Type B pancreatic cell (in vitro differentiated cells): ENCODE data around the gene MBOAT2. TPM values are rescaled to one million over a fixed set of nuclear protein-coding genes. Genes with fewer than 3 reads are reported as not detected.

ENCODE experiments used
- DNase-seq: peaks from one replicate; pipeline ENCODE4 v3.0.0; 2021; ENCODE audit warnings: mixed read lengths; ENCODE audit not compliant: unreplicated experiment; ENCODE audit errors: extremely low spot score
- H3K27ac Mint-ChIP-seq: 2 replicates; pipeline ENCODE4 v1.8.0; 2021; ENCODE audit warnings: mild to moderate bottlenecking, mixed read lengths
- H3K27me3 Mint-ChIP-seq: 2 replicates; pipeline ENCODE4 v1.8.0; 2021; ENCODE audit warnings: mixed read lengths
- H3K36me3 Mint-ChIP-seq: 2 replicates; pipeline ENCODE4 v1.8.0; 2021; ENCODE audit warnings: mixed read lengths
- H3K4me1 Mint-ChIP-seq: one replicate; pipeline ENCODE4 v1.8.0; 2021; ENCODE audit warnings: mixed read lengths; ENCODE audit not compliant: unreplicated experiment
- H3K4me3 Mint-ChIP-seq: 2 replicates; pipeline ENCODE4 v1.8.0; 2021; ENCODE audit warnings: mild to moderate bottlenecking, mixed read lengths
- H3K9me3 Mint-ChIP-seq: 2 replicates; pipeline ENCODE4 v1.8.0; 2021; ENCODE audit warnings: mixed read lengths
- total RNA-seq: library from RNA; stranded (reverse); gene quantifications from 2 replicates; pipeline ENCODE4 v1.2.1, GENCODE V29; 2021; ENCODE audit warnings: low replicate concordance
- TF ChIP-seq, protein P1 (sequence below): fragments of 200-600 bp; sonication (generic); conservative IDR thresholded peaks from 2 replicates; pipeline ENCODE4 v1.5.0; 2021; ENCODE audit warnings: antibody characterized with exemption, mild to moderate bottlenecking

MBOAT2 gene
- total RNA-seq, 1 donor from 2014 or later: 60.8 TPM

DNA sequence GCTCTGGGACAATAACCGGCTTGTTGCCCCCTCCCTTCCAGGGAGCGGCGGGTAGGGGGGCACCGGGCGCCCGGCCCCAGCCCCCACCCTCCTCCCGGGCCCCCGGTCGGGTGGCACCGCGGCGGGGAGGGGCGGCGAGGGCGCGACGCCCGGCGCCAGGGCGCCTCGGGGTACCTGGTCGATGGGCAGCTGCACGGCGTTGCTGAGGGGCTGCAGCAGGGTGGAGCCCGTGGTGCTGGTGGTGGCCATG, 193 bp downstream of the MBOAT2 start:
- H3K27me3 Mint-ChIP-seq: peaks cover 3% of the 10 kb centered on the region
- H3K4me1 Mint-ChIP-seq: peaks cover 26% of the 10 kb centered on the region
- no peak for DNase-seq
- no peaks in the 10 kb centered on the region for H3K36me3 Mint-ChIP-seq
- H3K9me3 Mint-ChIP-seq: no peaks in the 10 kb centered on the region
- no peak overlapping the region for H3K27ac Mint-ChIP-seq
- TF ChIP-seq, protein P1, sequence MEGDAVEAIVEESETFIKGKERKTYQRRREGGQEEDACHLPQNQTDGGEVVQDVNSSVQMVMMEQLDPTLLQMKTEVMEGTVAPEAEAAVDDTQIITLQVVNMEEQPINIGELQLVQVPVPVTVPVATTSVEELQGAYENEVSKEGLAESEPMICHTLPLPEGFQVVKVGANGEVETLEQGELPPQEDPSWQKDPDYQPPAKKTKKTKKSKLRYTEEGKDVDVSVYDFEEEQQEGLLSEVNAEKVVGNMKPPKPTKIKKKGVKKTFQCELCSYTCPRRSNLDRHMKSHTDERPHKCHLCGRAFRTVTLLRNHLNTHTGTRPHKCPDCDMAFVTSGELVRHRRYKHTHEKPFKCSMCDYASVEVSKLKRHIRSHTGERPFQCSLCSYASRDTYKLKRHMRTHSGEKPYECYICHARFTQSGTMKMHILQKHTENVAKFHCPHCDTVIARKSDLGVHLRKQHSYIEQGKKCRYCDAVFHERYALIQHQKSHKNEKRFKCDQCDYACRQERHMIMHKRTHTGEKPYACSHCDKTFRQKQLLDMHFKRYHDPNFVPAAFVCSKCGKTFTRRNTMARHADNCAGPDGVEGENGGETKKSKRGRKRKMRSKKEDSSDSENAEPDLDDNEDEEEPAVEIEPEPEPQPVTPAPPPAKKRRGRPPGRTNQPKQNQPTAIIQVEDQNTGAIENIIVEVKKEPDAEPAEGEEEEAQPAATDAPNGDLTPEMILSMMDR: no peak
- H3K4me3 Mint-ChIP-seq: no peak overlapping the region

DNA sequence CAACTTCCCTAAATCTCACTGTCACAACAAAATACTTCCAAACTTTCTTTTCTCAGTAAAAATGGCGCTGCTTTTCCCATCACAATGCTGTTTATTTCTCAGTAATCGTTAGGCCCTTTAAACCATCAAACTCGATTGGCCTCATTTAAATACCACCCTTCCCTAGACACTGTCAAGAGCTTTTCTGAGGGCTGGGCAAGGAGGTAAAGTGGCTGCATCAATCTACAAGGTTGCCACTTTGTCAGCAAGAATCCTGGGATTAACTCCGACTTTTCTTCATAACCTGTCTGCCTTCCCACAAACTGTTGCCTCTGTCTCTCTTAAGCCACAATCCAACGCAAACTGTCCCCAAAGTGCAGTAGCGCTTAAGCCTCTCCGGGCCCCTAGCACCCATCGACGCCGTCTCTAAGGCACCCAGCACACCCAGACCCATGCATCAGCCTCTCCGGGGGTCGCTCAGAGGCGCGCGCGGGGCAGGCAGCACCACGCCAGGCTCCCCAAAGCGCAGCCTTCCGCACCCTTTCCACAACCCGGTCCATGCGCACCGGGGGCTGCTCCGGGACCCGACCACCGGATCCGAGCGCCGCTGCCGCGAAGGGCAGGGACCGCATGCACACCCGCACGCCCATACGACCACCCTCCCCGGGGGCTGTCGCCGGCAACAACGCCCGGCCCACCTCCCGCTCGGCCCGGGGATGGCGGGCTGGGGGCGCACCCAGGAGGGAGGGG, 683 bp downstream of the MBOAT2 start:
- Mint-ChIP-seq H3K27ac (peak overlapping the region; percentile 95), H3K4me1 (peaks cover 31% of the 10 kb centered on the region), H3K27me3 (peaks cover 3% of the 10 kb centered on the region), H3K36me3 (no peaks in the 10 kb centered on the region), H3K9me3 (no peaks in the 10 kb centered on the region), H3K4me3 (peak overlapping the region; percentile 98)
- DNase-seq: no peak
- TF ChIP-seq, protein P1: no peak

DNA sequence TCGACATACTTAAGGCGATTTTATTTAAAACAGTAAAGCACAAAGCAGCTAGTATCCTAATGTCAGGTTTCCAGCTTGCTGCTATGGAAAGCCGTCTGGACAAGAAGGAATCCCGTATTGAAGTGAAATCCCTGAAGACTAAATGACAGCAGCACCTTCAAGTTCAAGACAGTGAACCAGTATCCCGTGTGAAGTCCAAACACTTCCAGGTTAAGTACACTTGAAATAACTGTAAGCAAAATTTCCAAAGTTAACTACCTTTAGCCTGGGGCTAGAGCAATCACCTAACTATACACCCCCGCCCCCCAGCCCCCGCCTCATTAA, 1.2 kb downstream of the MBOAT2 start:
- Mint-ChIP-seq H3K27ac (peak overlapping the region; percentile 95), H3K4me3 (peak overlapping the region; percentile 98), H3K27me3 (peaks cover 3% of the 10 kb centered on the region), H3K4me1 (peaks cover 32% of the 10 kb centered on the region), H3K36me3 (no peaks in the 10 kb centered on the region), H3K9me3 (no peaks in the 10 kb centered on the region)
- no peak for DNase-seq
- TF ChIP-seq, protein P1: no peak

DNA sequence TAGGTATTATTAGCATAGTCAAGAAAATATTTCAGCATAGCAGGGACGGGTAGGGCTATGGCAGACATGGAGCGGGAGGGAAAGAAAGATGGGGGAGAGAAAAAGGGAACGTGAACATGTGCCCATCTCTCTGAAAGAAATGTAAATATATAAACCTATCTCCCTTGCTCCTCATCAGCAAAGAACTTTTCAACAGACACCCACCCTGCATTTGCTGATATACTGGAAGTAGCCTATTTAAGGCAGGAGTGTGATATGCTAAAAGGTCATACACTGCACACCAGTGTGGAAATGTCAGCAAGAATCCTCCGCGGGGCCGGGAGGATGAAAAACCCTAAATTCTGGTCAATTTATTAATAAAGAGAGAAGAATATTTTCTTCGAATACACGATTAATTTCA, 1.7 kb downstream of the MBOAT2 start:
- Mint-ChIP-seq H3K4me1 (peaks cover 36% of the 10 kb centered on the region), H3K4me3 (peak overlapping the region; percentile 98), H3K27ac (peak overlapping the region; percentile 95), H3K27me3 (peaks cover 3% of the 10 kb centered on the region), H3K36me3 (no peaks in the 10 kb centered on the region), H3K9me3 (no peaks in the 10 kb centered on the region)
- no peak for DNase-seq
- TF ChIP-seq, protein P1: no peak

DNA sequence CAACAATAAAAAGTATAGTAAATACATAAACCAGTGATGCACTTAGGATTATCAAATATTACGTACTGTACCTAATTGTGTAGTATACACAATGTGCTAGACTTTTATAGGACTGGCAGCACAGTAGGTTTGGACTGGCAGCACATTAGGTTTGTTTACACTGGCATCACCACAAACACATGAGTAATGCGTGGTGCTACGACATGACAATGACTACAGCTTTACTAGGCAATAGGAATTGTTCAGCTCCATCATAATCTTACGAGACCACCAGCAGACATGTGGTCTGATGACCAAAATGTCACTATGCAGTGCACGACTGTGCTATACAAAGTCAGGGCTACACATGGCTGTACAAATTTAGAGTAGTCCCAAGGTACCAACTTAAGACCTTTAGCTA, 2.3 kb downstream of the MBOAT2 start:
- H3K4me3 Mint-ChIP-seq: peak overlapping the region; percentile 98

More for the DNA sequence above, 2.3 kb downstream of the MBOAT2 start:
- peaks cover 3% of the 10 kb centered on the region for H3K27me3 Mint-ChIP-seq
- H3K9me3 Mint-ChIP-seq: no peaks in the 10 kb centered on the region
- TF ChIP-seq, protein P1: no peak
- H3K36me3 Mint-ChIP-seq: no peaks in the 10 kb centered on the region
- H3K4me1 Mint-ChIP-seq: peaks cover 41% of the 10 kb centered on the region
- DNase-seq: no peak
- no peak overlapping the region for H3K27ac Mint-ChIP-seq
